Mesothelial cell of epicardium (in vitro differentiated cells): ENCODE measurements around the gene MNT. TPM values are rescaled to one million over a fixed set of nuclear protein-coding genes. Genes with fewer than 3 reads are reported as not detected.
A peak's percentile ranks its signal among the peaks of the same experiment; 100 is the strongest.

ENCODE experiments used
- DNase-seq, 2 experiments: peaks; one replicate each; pipeline ENCODE4 v3.0.0; 2021; ENCODE audit warnings: low spot score in 2 of 2; ENCODE audit not compliant: unreplicated experiment in 2 of 2
- H3K27ac Mint-ChIP-seq: 2 replicates; pipeline ENCODE4 v1.8.0; 2021; ENCODE audit warnings: mixed read lengths
- H3K27me3 Mint-ChIP-seq: 2 replicates; pipeline ENCODE4 v1.8.0; 2021; ENCODE audit warnings: low read depth, mixed read lengths
- H3K36me3 Mint-ChIP-seq: 2 replicates; pipeline ENCODE4 v1.8.0; 2021; ENCODE audit warnings: mixed read lengths
- H3K4me1 Mint-ChIP-seq: 2 replicates; pipeline ENCODE4 v1.8.0; 2021; ENCODE audit warnings: mixed read lengths
- H3K4me3 Mint-ChIP-seq: 2 replicates; pipeline ENCODE4 v1.8.0; 2021; ENCODE audit warnings: mild to moderate bottlenecking, moderate library complexity, mixed read lengths
- H3K9me3 Mint-ChIP-seq: 2 replicates; pipeline ENCODE4 v1.8.0; 2021; ENCODE audit warnings: mixed read lengths
- total RNA-seq: library from RNA; stranded (reverse); gene quantifications from 3 replicates; pipeline ENCODE4 v1.2.1, GENCODE V29; 2021
- TF ChIP-seq, protein P1 (sequence below): fragments of 200-600 bp; sonication (generic); IDR thresholded peaks from one replicate; pipeline ENCODE4 v1.5.0; 2021; ENCODE audit warnings: antibody characterized with exemption; ENCODE audit not compliant: unreplicated experiment

The MNT gene
- total RNA-seq, 1 donor from 2014 or later: 49.1 TPM

DNA sequence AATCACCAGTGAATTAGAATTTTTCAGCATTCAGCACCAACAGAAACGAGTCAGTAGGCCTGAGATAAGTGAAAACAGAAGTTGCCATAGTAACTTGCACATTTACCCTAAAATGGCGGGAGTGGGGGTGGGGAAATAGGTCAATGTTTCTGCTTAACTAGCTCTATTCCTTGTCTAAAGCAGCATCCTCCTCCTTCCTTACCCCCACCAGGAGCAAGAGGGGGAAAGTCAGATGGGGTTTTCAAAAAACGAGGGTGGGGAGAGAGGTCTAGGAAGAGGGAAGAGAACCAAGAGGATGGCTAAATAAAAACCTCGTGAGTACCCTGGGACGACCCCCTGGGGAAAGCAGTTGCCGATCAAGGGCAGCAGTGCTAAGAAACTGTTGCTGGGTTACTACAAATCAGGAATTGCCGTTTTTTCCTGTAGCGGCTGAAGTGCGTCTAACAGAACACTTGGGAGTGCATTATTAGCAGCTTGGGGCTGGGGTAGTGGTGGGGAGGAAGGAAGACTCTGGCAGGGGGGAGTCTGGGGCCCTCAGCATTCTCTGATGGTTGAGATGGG lies 34.4 kb upstream of the MNT start:
- no peaks in the 10 kb centered on the region for H3K27me3 Mint-ChIP-seq
- no peak overlapping the region for H3K4me3 Mint-ChIP-seq
- DNase-seq: no peak
- H3K4me1 Mint-ChIP-seq: peaks cover 6% of the 10 kb centered on the region
- H3K27ac Mint-ChIP-seq: peak overlapping the region; percentile 83
- TF ChIP-seq, protein P1, sequence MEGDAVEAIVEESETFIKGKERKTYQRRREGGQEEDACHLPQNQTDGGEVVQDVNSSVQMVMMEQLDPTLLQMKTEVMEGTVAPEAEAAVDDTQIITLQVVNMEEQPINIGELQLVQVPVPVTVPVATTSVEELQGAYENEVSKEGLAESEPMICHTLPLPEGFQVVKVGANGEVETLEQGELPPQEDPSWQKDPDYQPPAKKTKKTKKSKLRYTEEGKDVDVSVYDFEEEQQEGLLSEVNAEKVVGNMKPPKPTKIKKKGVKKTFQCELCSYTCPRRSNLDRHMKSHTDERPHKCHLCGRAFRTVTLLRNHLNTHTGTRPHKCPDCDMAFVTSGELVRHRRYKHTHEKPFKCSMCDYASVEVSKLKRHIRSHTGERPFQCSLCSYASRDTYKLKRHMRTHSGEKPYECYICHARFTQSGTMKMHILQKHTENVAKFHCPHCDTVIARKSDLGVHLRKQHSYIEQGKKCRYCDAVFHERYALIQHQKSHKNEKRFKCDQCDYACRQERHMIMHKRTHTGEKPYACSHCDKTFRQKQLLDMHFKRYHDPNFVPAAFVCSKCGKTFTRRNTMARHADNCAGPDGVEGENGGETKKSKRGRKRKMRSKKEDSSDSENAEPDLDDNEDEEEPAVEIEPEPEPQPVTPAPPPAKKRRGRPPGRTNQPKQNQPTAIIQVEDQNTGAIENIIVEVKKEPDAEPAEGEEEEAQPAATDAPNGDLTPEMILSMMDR: no peak
- H3K9me3 Mint-ChIP-seq: no peaks in the 10 kb centered on the region
- H3K36me3 Mint-ChIP-seq: peaks cover 29% of the 10 kb centered on the region

DNA sequence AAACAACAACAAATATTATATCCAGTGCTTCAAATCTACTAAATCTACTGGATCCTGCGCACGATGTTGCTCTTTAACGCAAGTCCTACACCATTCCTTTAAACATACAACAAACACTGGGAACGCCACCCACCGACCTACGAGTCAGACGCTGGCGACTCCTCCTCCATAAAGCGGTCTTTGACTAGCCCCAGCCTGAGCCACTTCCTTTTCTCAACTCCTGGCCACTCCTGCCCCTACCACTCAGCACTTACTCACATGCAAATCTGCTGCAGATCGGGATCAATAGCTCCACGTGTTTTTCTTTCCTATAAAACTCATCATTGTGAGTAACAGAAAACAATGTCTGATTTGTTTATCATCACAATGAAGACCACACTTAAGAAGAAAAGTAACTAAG lies 32.8 kb upstream of the MNT start:
- Mint-ChIP-seq H3K36me3 (peaks cover 28% of the 10 kb centered on the region), H3K4me3 (no peak overlapping the region), H3K27me3 (no peaks in the 10 kb centered on the region), H3K27ac (no peak overlapping the region), H3K4me1 (peaks cover 6% of the 10 kb centered on the region), H3K9me3 (no peaks in the 10 kb centered on the region)
- TF ChIP-seq, protein P1: no peak
- no peak for DNase-seq

- DNase-seq: no peak
- no peaks in the 10 kb centered on the region for H3K9me3 Mint-ChIP-seq
- H3K27ac Mint-ChIP-seq: no peak overlapping the region
- TF ChIP-seq, protein P1: no peak
- no peak overlapping the region for H3K4me3 Mint-ChIP-seq
- peaks cover 3% of the 10 kb centered on the region for H3K4me1 Mint-ChIP-seq
- peaks cover 27% of the 10 kb centered on the region for H3K36me3 Mint-ChIP-seq
- H3K27me3 Mint-ChIP-seq: no peaks in the 10 kb centered on the region
These were observed 27.1 kb upstream of the MNT start for GRCh38 chr17:2427910-2428309.

DNA sequence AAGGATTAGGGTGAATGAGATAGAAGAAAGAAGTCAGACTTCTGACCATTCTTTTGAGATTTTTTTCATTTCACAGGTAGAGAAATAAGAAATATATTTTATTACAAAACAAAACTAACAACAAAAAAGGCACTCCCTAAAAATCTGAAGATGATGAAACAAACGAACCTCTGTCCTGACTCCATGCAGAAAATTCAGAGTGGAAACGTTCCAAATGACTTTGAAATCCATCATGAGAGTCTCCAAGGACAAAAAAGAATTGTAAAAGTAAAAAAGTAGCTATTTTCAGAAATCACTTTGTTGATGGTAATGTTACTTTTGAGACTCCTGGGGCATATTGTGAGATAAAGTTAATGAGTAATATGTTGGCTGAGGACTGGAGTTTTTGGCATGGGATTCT lies 26.4 kb upstream of the MNT start:
- no peaks in the 10 kb centered on the region for H3K27me3 Mint-ChIP-seq
- no peaks in the 10 kb centered on the region for H3K9me3 Mint-ChIP-seq
- TF ChIP-seq, protein P1: no peak
- peaks cover 3% of the 10 kb centered on the region for H3K4me1 Mint-ChIP-seq
- H3K36me3 Mint-ChIP-seq: peaks cover 23% of the 10 kb centered on the region
- H3K27ac Mint-ChIP-seq: no peak overlapping the region
- DNase-seq: no peak
- H3K4me3 Mint-ChIP-seq: no peak overlapping the region

DNA sequence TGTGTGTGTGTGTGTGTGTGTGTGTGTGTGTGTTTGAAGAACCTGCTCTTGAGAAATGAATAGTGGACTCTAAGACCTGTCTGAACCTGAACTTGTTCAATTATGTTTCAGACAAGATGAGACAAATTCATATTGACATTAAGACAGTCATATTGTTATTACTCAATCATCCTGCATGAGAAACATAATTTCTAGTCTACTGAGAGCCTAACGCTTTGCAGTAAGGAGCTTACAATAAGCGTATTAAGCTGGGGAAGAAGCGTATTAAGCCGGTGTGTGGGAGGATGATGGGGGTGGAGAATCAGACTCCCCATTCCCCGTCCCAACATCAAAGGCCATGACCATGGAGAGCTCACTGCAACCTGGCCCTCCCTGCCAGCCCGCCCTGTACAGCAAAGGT lies 22.4 kb upstream of the MNT start:
- no peaks in the 10 kb centered on the region for H3K27me3 Mint-ChIP-seq

More for the DNA sequence above, 22.4 kb upstream of the MNT start:
- H3K36me3 Mint-ChIP-seq: peaks cover 24% of the 10 kb centered on the region
- H3K4me1 Mint-ChIP-seq: peaks cover 3% of the 10 kb centered on the region
- H3K27ac Mint-ChIP-seq: no peak overlapping the region
- TF ChIP-seq, protein P1: no peak
- DNase-seq: no peak
- no peaks in the 10 kb centered on the region for H3K9me3 Mint-ChIP-seq
- no peak overlapping the region for H3K4me3 Mint-ChIP-seq
